Kidney epithelial cell (primary cell): ENCODE data around the gene EDEM2. TPM values are rescaled to one million over a fixed set of nuclear protein-coding genes. Genes with fewer than 3 reads are reported as not detected.

Source experiments
- DNase-seq: peaks from one replicate; pipeline ENCODE4 v3.0.0-alpha.2; 2010; ENCODE audit warnings: low read depth
- H3K27me3 ChIP-seq: 2 replicates; pipeline ENCODE4 v1.6.0; 2011; ENCODE audit warnings: low read length; ENCODE audit not compliant: control insufficient read depth, insufficient read depth
- H3K36me3 ChIP-seq: 2 replicates; pipeline ENCODE4 v1.5.1; 2011; ENCODE audit warnings: low read length; ENCODE audit not compliant: control insufficient read depth, insufficient read depth
- H3K4me3 ChIP-seq: 2 replicates; pipeline ENCODE4 v1.5.1; 2011; ENCODE audit warnings: low read depth, mild to moderate bottlenecking, control low read depth, low read length
- CTCF ChIP-seq: IDR thresholded peaks from 2 replicates; pipeline ENCODE4 v1.5.1; 2011; ENCODE audit warnings: mild to moderate bottlenecking, moderate library complexity, low read length, control low read depth, inconsistent platforms; ENCODE audit not compliant: insufficient read depth, poor library complexity, severe bottlenecking
- total RNA-seq: library from RNA; depleted of rRNA; stranded (reverse); fragments of >200 nt; gene quantifications from 2 replicates; pipeline ENCODE4 v1.2.3, GENCODE V29; 2015

EDEM2 gene
- total RNA-seq, 1 donor from 2014 or later = 34.7 TPM

- H3K4me3 ChIP-seq = no peak overlapping the region
- peaks cover 2% of the 10 kb centered on the region for H3K36me3 ChIP-seq
- H3K27me3 ChIP-seq = no peaks in the 10 kb centered on the region
- no peak for TF ChIP-seq CTCF
- no peak for DNase-seq
Observed at GRCh38 chr20:35125753-35126152, 21.4 kb downstream of the EDEM2 start.

DNA sequence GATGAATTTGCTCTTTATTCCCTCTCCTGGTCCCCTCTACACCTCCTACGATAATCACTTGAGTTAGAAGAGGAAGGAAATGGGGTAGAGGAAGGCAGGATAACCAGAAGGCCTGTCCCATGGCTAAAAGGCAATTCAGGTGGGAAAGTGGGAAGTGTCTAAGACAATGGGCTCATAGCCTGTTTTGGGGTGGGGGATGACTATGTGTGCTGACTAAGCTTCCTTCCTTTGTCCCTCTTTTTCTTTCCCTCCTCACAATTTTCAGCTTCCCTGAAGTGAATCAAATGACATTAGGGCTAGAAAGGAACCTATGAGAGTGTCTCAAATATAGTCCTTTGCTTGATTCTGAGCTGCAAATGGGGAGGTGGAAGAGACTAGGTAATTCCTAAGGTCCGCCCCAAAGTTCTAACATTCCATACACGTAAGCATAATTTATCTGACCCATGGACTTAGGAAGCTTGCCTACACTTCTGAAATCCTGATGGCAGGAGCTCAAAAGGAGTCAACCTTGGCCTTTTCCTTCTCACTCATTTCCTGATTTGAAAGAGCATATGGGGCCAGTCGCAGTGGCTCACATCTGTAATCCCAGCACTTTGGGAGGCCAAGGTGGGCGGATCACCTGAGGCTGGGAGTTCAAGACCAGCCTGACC is 24.3 kb downstream of the EDEM2 start:
- Histone ChIP-seq H3K27me3 (no peaks in the 10 kb centered on the region), H3K36me3 (peaks cover 3% of the 10 kb centered on the region), H3K4me3 (no peak overlapping the region)
- DNase-seq = no peak
- no peak for TF ChIP-seq CTCF

DNA sequence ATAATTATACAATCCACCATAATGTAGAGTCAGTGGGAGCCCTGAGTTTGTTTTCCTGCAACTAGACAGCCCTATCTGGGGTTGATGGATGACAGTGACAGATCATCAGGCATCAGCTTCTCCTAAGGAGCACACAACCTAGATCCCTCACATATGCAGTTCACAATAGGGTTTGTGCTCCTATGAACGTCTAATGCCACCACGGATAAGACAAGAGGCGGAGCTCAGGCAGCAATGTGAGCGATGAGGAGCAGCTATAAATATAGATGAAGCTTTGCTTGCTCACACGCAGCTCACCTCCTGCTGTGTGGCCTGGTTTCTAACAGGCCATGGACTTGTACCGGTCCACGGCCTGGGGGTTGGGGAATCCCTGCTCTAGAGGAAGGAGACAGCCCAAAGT is 25.9 kb downstream of the EDEM2 start:
- Histone ChIP-seq H3K4me3 (no peak overlapping the region), H3K36me3 (peaks cover 3% of the 10 kb centered on the region), H3K27me3 (no peaks in the 10 kb centered on the region)
- no peak for TF ChIP-seq CTCF
- DNase-seq = no peak

GRCh38 chr20:35120012-35120701 is 27.0 kb downstream of the EDEM2 start:
- H3K4me3 ChIP-seq = no peak overlapping the region
- H3K36me3 ChIP-seq = peaks cover 3% of the 10 kb centered on the region
- H3K27me3 ChIP-seq = no peaks in the 10 kb centered on the region
- no peak for TF ChIP-seq CTCF
- no peak for DNase-seq

DNA sequence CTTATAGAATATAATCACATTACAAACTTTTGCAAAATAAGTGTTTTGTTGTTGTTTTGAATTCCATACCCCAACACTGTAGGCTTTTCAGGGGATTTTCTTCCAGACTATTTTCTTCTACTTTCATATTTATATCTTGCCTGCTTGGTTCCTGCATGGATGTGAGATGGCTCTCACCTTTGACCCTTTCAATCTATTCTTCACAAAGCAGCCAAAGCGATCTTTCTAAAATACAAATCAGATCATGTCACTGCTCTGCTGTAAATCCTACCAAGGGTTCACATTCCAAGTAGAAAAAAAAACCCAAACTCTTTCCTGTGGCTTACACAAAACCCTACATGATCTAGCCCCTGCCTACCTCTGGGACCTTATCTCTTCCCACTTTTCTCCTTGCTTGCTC is 29.5 kb downstream of the EDEM2 start:
- no peak overlapping the region for H3K4me3 ChIP-seq
- DNase-seq = no peak
- H3K27me3 ChIP-seq = no peaks in the 10 kb centered on the region
- H3K36me3 ChIP-seq = peaks cover 3% of the 10 kb centered on the region
- no peak for TF ChIP-seq CTCF
